Femur (tissue), 1 donor: ENCODE measurements around the gene PHF12.
"Not testable (repeated sequence)": the region's sequence is repeated elsewhere in the genome, so short reads cannot be mapped to it uniquely, and the experiment has no call there.

ENCODE experiments used
- DNase-seq: peaks from one replicate; pipeline ENCODE4 v3.0.0-alpha.2; 2017

Gene PHF12

GRCh38 chr17:28953444-28954118 is 2.3 kb upstream of the PHF12 start:
- peak; percentile 55 for DNase-seq

- DNase-seq, result peak; percentile 98
Observed at GRCh38 chr17:28951991-28952975, 965 bp upstream of the PHF12 start.

- no peak for DNase-seq
Observed at GRCh38 chr17:28950752-28951427, 428 bp downstream of the PHF12 start.

- peak; percentile 79 for DNase-seq
Observed at GRCh38 chr17:28950017-28950751, 1.1 kb downstream of the PHF12 start.

GRCh38 chr17:28949185-28950016 is 1.9 kb downstream of the PHF12 start:
- peak; percentile 73 for DNase-seq

- DNase-seq, result no peak
Observed at GRCh38 chr17:28948873-28949184, 2.5 kb downstream of the PHF12 start.

GRCh38 chr17:28948342-28948741 is 3.0 kb downstream of the PHF12 start:
- DNase-seq, result no peak

- no peak for DNase-seq
Observed at GRCh38 chr17:28947639-28948038, 3.7 kb downstream of the PHF12 start.

- DNase-seq, result no peak
Observed at GRCh38 chr17:28946239-28946638, 5.1 kb downstream of the PHF12 start.

GRCh38 chr17:28944862-28945741 is 6.2 kb downstream of the PHF12 start:
- no peak for DNase-seq

GRCh38 chr17:28944343-28944742 is 7.0 kb downstream of the PHF12 start:
- DNase-seq, result no peak

GRCh38 chr17:28942925-28943324 is 8.4 kb downstream of the PHF12 start:
- no peak for DNase-seq

GRCh38 chr17:28941251-28941650 is 10.1 kb downstream of the PHF12 start:
- DNase-seq, result no peak

- DNase-seq, result no peak
Observed at GRCh38 chr17:28940675-28941074, 10.6 kb downstream of the PHF12 start.

- DNase-seq, result no peak
Observed at GRCh38 chr17:28940142-28940541, 11.2 kb downstream of the PHF12 start.

- no peak for DNase-seq
Observed at GRCh38 chr17:28938552-28938951, 12.8 kb downstream of the PHF12 start.

GRCh38 chr17:28937044-28937729 is 14.1 kb downstream of the PHF12 start:
- no peak for DNase-seq

- no peak for DNase-seq
Observed at GRCh38 chr17:28935744-28936460, 15.4 kb downstream of the PHF12 start.

- DNase-seq, result not testable (repeated sequence)
Observed at GRCh38 chr17:28934508-28934907, 16.8 kb downstream of the PHF12 start.

GRCh38 chr17:28929787-28930186 is 21.5 kb downstream of the PHF12 start:
- no peak for DNase-seq
